Activated naive CD8-positive, alpha-beta T cell treated with anti-CD3 and anti-CD28 coated beads for 36 hours (primary cell): ENCODE data around the gene SPIRE1. TPM values are rescaled to one million over a fixed set of nuclear protein-coding genes. Genes with fewer than 3 reads are reported as not detected.

Source experiments
- DNase-seq: peaks from one replicate; pipeline ENCODE4 v3.0.0; 2021
- H3K27ac Mint-ChIP-seq: one replicate; pipeline ENCODE4 v1.8.0; 2022; ENCODE audit warnings: mild to moderate bottlenecking, moderate library complexity, mixed read lengths
- H3K27me3 Mint-ChIP-seq: one replicate; pipeline ENCODE4 v1.8.0; 2022; ENCODE audit warnings: mild to moderate bottlenecking, mixed read lengths
- H3K36me3 Mint-ChIP-seq: one replicate; pipeline ENCODE4 v1.8.0; 2021; ENCODE audit warnings: mild to moderate bottlenecking, mixed read lengths
- H3K4me1 Mint-ChIP-seq: one replicate; pipeline ENCODE4 v1.8.0; 2021; ENCODE audit warnings: mixed read lengths
- H3K4me3 Mint-ChIP-seq: one replicate; pipeline ENCODE4 v1.8.0; 2022; ENCODE audit warnings: mild to moderate bottlenecking, moderate library complexity, mixed read lengths
- H3K9me3 Mint-ChIP-seq: one replicate; pipeline ENCODE4 v1.8.0; 2022; ENCODE audit warnings: mixed read lengths
- total RNA-seq, 2 experiments: library from RNA; stranded (reverse); gene quantifications; one replicate each; pipeline ENCODE4 v1.2.3, GENCODE V29; 2021

SPIRE1 gene
- 1 to 10 TPM; 4.6 to 6.0 TPM for total RNA-seq

GRCh38 chr18:12657684-12658425, at the start of gene SPIRE1:
TSS of gene SPIRE1 (minus strand) at chr18:12658107. CDS start at chr18:12657866, 241 bp downstream.
- H3K27ac Mint-ChIP-seq, result no peak within 1 kb of the TSS
- H3K4me1 Mint-ChIP-seq, result peaks cover 19% of the 10 kb centered on the region
- peaks cover 35% of the 10 kb centered on the region for H3K27me3 Mint-ChIP-seq
- DNase-seq, result peak; percentile 50
- no peaks in the 10 kb centered on the region for H3K9me3 Mint-ChIP-seq
- peak within 1 kb of the TSS; percentile 81 for H3K4me3 Mint-ChIP-seq
- no peaks in the 10 kb centered on the region for H3K36me3 Mint-ChIP-seq

GRCh38 chr18:12703664-12704063, 45.8 kb upstream of the SPIRE1 start:
- Mint-ChIP-seq H3K36me3 (peaks cover 28% of the 10 kb centered on the region), H3K4me3 (peak overlapping the region; percentile 100), H3K27ac (peak overlapping the region; percentile 98), H3K4me1 (peaks cover 33% of the 10 kb centered on the region), H3K9me3 (no peaks in the 10 kb centered on the region), H3K27me3 (no peaks in the 10 kb centered on the region)
- DNase-seq, result peak; percentile 7

GRCh38 chr18:12703096-12703567, 45.2 kb upstream of the SPIRE1 start:
- no peaks in the 10 kb centered on the region for H3K27me3 Mint-ChIP-seq
- peaks cover 32% of the 10 kb centered on the region for H3K36me3 Mint-ChIP-seq
- H3K9me3 Mint-ChIP-seq, result no peaks in the 10 kb centered on the region
- DNase-seq, result no peak
- H3K27ac Mint-ChIP-seq, result peak overlapping the region; percentile 98
- peaks cover 33% of the 10 kb centered on the region for H3K4me1 Mint-ChIP-seq
- H3K4me3 Mint-ChIP-seq, result peak overlapping the region; percentile 100

GRCh38 chr18:12702221-12703095, 44.6 kb upstream of the SPIRE1 start, which contains the start of the genes CEP76 and PSMG2:
TSS of gene CEP76 (minus strand) at chr18:12702723. CDS start at chr18:12702548, 175 bp downstream.
TSS of gene PSMG2 (plus strand) at chr18:12703042. CDS start at chr18:12703108, 66 bp downstream.
- H3K9me3 Mint-ChIP-seq, result no peaks in the 10 kb centered on the region
- H3K36me3 Mint-ChIP-seq, result peaks cover 28% of the 10 kb centered on the region
- H3K27me3 Mint-ChIP-seq, result no peaks in the 10 kb centered on the region
- H3K4me1 Mint-ChIP-seq, result peaks cover 33% of the 10 kb centered on the region
- H3K4me3 Mint-ChIP-seq, result peak within 1 kb of the TSS; percentile 100
- peak within 1 kb of the TSS; percentile 98 for H3K27ac Mint-ChIP-seq
- DNase-seq, result peak; percentile 87

GRCh38 chr18:12701161-12701560, 43.3 kb upstream of the SPIRE1 start:
- Mint-ChIP-seq H3K4me1 (peaks cover 33% of the 10 kb centered on the region), H3K36me3 (peaks cover 23% of the 10 kb centered on the region)

GRCh38 chr18:12699747-12700146, 41.8 kb upstream of the SPIRE1 start:
- H3K4me1 Mint-ChIP-seq, result peaks cover 23% of the 10 kb centered on the region
- no peak for DNase-seq
- no peak overlapping the region for H3K27ac Mint-ChIP-seq
- H3K27me3 Mint-ChIP-seq, result no peaks in the 10 kb centered on the region
- peaks cover 21% of the 10 kb centered on the region for H3K36me3 Mint-ChIP-seq
- H3K9me3 Mint-ChIP-seq, result no peaks in the 10 kb centered on the region
- no peak overlapping the region for H3K4me3 Mint-ChIP-seq

More at GRCh38 chr18:12701161-12701560, 43.3 kb upstream of the SPIRE1 start:
- Mint-ChIP-seq H3K27me3 (no peaks in the 10 kb centered on the region), H3K4me3 (peak overlapping the region; percentile 100), H3K9me3 (no peaks in the 10 kb centered on the region), H3K27ac (peak overlapping the region; percentile 98)
- no peak for DNase-seq

- H3K36me3 Mint-ChIP-seq, result peaks cover 15% of the 10 kb centered on the region
- DNase-seq, result no peak
- H3K4me3 Mint-ChIP-seq, result no peak overlapping the region
- H3K27me3 Mint-ChIP-seq, result no peaks in the 10 kb centered on the region
- no peaks in the 10 kb centered on the region for H3K9me3 Mint-ChIP-seq
- no peak overlapping the region for H3K27ac Mint-ChIP-seq
- peaks cover 14% of the 10 kb centered on the region for H3K4me1 Mint-ChIP-seq
Observed at GRCh38 chr18:12694032-12694431, 36.1 kb upstream of the SPIRE1 start.

GRCh38 chr18:12692206-12692605, 34.3 kb upstream of the SPIRE1 start:
- no peaks in the 10 kb centered on the region for H3K27me3 Mint-ChIP-seq
- peaks cover 14% of the 10 kb centered on the region for H3K4me1 Mint-ChIP-seq
- peaks cover 9% of the 10 kb centered on the region for H3K36me3 Mint-ChIP-seq
- no peaks in the 10 kb centered on the region for H3K9me3 Mint-ChIP-seq
- H3K4me3 Mint-ChIP-seq, result no peak overlapping the region
- no peak for DNase-seq
- H3K27ac Mint-ChIP-seq, result no peak overlapping the region

- Mint-ChIP-seq H3K9me3 (no peaks in the 10 kb centered on the region), H3K4me1 (peaks cover 14% of the 10 kb centered on the region), H3K36me3 (peaks cover 9% of the 10 kb centered on the region), H3K27me3 (no peaks in the 10 kb centered on the region), H3K4me3 (no peak overlapping the region), H3K27ac (no peak overlapping the region)
- no peak for DNase-seq
Observed at GRCh38 chr18:12689256-12689850, 31.4 kb upstream of the SPIRE1 start.

- no peaks in the 10 kb centered on the region for H3K27me3 Mint-ChIP-seq
- no peak for DNase-seq
- H3K4me1 Mint-ChIP-seq, result peaks cover 2% of the 10 kb centered on the region
- H3K4me3 Mint-ChIP-seq, result no peak overlapping the region
- no peak overlapping the region for H3K27ac Mint-ChIP-seq
- H3K9me3 Mint-ChIP-seq, result no peaks in the 10 kb centered on the region
- H3K36me3 Mint-ChIP-seq, result no peaks in the 10 kb centered on the region
Observed at GRCh38 chr18:12686100-12686499, 28.2 kb upstream of the SPIRE1 start.

GRCh38 chr18:12679183-12679786, 21.4 kb upstream of the SPIRE1 start:
- Mint-ChIP-seq H3K36me3 (peaks cover 7% of the 10 kb centered on the region), H3K27me3 (no peaks in the 10 kb centered on the region), H3K4me1 (peaks cover 4% of the 10 kb centered on the region), H3K4me3 (no peak overlapping the region), H3K27ac (peak overlapping the region; percentile 56), H3K9me3 (no peaks in the 10 kb centered on the region)
- DNase-seq, result no peak

- H3K27me3 Mint-ChIP-seq, result no peaks in the 10 kb centered on the region
- H3K9me3 Mint-ChIP-seq, result no peaks in the 10 kb centered on the region
- no peak overlapping the region for H3K4me3 Mint-ChIP-seq
- no peak for DNase-seq
- H3K27ac Mint-ChIP-seq, result no peak overlapping the region
- H3K36me3 Mint-ChIP-seq, result peaks cover 4% of the 10 kb centered on the region
- peaks cover 4% of the 10 kb centered on the region for H3K4me1 Mint-ChIP-seq
Observed at GRCh38 chr18:12668041-12668440, 10.1 kb upstream of the SPIRE1 start.

- no peaks in the 10 kb centered on the region for H3K36me3 Mint-ChIP-seq
Observed at GRCh38 chr18:12659904-12660605, 2.1 kb upstream of the SPIRE1 start.

More at GRCh38 chr18:12659904-12660605, 2.1 kb upstream of the SPIRE1 start:
- no peaks in the 10 kb centered on the region for H3K9me3 Mint-ChIP-seq
- H3K4me3 Mint-ChIP-seq, result no peak overlapping the region
- peaks cover 25% of the 10 kb centered on the region for H3K27me3 Mint-ChIP-seq
- peak; percentile 26 for DNase-seq
- H3K4me1 Mint-ChIP-seq, result peaks cover 17% of the 10 kb centered on the region
- H3K27ac Mint-ChIP-seq, result no peak overlapping the region
